ENCODE data around the gene SYN1.
A peak's percentile ranks its signal among the peaks of the same experiment; 100 is the strongest.

DNA sequence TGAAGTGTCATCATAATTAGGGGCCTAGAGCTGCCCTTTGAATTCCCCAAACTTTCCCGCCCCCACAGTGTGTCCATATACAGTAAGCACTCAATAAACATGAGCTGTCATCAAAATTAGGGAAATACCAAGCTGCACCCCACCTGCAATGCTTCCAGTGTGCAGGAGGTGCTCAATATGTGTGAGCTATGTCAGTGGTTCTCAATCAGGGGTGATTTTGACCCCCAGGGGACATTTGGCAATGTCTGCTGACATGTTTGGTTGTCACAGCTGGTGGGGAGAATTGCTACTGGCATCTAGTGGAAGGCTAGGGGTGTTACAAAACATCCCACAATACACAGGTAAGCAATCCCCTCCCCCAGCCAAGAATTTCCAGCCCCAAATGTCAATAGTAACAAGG lies 9.3 kb upstream of the SYN1 start:
- TF ChIP-seq POLR2A (IDR thresholded peaks at IDR 0.05) = no peak
- TF ChIP-seq, protein P1, sequence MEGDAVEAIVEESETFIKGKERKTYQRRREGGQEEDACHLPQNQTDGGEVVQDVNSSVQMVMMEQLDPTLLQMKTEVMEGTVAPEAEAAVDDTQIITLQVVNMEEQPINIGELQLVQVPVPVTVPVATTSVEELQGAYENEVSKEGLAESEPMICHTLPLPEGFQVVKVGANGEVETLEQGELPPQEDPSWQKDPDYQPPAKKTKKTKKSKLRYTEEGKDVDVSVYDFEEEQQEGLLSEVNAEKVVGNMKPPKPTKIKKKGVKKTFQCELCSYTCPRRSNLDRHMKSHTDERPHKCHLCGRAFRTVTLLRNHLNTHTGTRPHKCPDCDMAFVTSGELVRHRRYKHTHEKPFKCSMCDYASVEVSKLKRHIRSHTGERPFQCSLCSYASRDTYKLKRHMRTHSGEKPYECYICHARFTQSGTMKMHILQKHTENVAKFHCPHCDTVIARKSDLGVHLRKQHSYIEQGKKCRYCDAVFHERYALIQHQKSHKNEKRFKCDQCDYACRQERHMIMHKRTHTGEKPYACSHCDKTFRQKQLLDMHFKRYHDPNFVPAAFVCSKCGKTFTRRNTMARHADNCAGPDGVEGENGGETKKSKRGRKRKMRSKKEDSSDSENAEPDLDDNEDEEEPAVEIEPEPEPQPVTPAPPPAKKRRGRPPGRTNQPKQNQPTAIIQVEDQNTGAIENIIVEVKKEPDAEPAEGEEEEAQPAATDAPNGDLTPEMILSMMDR (IDR thresholded peaks at IDR 0.05) = peak in 3 of 4 donors; percentile 15 to 28 (median 20)
